Measurements from ENCODE around the gene VPS72. TPM values are rescaled to one million over a fixed set of nuclear protein-coding genes. Genes with fewer than 3 reads are reported as not detected.

VPS72 gene
- total RNA-seq, 1 donor from 2014 or later, result 77.5 TPM

- no peak for TF ChIP-seq CTCF (IDR thresholded peaks at IDR 0.05)
- Mint-ChIP-seq H3K36me3 (ENCODE audit: unreplicated experiment) (peaks cover 3% of the 10 kb centered on the region), H3K27ac (ENCODE audit: unreplicated experiment) (peak overlapping the region; percentile 94)
These were observed 42.9 kb downstream of the VPS72 start for GRCh38 chr1:151147132-151147503.

GRCh38 chr1:151146412-151147131, 43.4 kb downstream of the VPS72 start, which contains the start of gene SEMA6C:
Gene SEMA6C, minus strand, starts transcription at chr1:151146631. Its CDS starts 4,010 bp downstream, at chr1:151142621.
- no peak for TF ChIP-seq CTCF (IDR thresholded peaks at IDR 0.05)
- peak; percentile 95 for DNase-seq (ENCODE audit: extremely low spot score, unreplicated experiment)
- Mint-ChIP-seq H3K4me3 (ENCODE audit: unreplicated experiment) (peak within 1 kb of the TSS; percentile 89), H3K27ac (ENCODE audit: unreplicated experiment) (peak within 1 kb of the TSS; percentile 94), H3K36me3 (ENCODE audit: unreplicated experiment) (peaks cover 3% of the 10 kb centered on the region), H3K27me3 (ENCODE audit: unreplicated experiment) (no peaks in the 10 kb centered on the region), H3K4me1 (ENCODE audit: unreplicated experiment) (peaks cover 35% of the 10 kb centered on the region), H3K9me3 (ENCODE audit: unreplicated experiment) (no peaks in the 10 kb centered on the region)

More at GRCh38 chr1:151147132-151147503, 42.9 kb downstream of the VPS72 start:
- no peak for DNase-seq (ENCODE audit: extremely low spot score, unreplicated experiment)
- H3K4me1 Mint-ChIP-seq (ENCODE audit: unreplicated experiment), result peaks cover 35% of the 10 kb centered on the region
- no peaks in the 10 kb centered on the region for H3K9me3 Mint-ChIP-seq (ENCODE audit: unreplicated experiment)
- no peaks in the 10 kb centered on the region for H3K27me3 Mint-ChIP-seq (ENCODE audit: unreplicated experiment)
- peak overlapping the region; percentile 89 for H3K4me3 Mint-ChIP-seq (ENCODE audit: unreplicated experiment)

GRCh38 chr1:151146072-151146411, 44.0 kb downstream of the VPS72 start:
- Mint-ChIP-seq H3K9me3 (ENCODE audit: unreplicated experiment) (no peaks in the 10 kb centered on the region), H3K4me3 (ENCODE audit: unreplicated experiment) (peak overlapping the region; percentile 89), H3K4me1 (ENCODE audit: unreplicated experiment) (peaks cover 35% of the 10 kb centered on the region), H3K27ac (ENCODE audit: unreplicated experiment) (no peak overlapping the region), H3K36me3 (ENCODE audit: unreplicated experiment) (peaks cover 3% of the 10 kb centered on the region), H3K27me3 (ENCODE audit: unreplicated experiment) (no peaks in the 10 kb centered on the region)
- no peak for TF ChIP-seq CTCF (IDR thresholded peaks at IDR 0.05)
- no peak for DNase-seq (ENCODE audit: extremely low spot score, unreplicated experiment)

GRCh38 chr1:151145304-151146071, 44.5 kb downstream of the VPS72 start:
- Mint-ChIP-seq H3K4me3 (ENCODE audit: unreplicated experiment) (peak overlapping the region; percentile 89), H3K9me3 (ENCODE audit: unreplicated experiment) (no peaks in the 10 kb centered on the region), H3K27ac (ENCODE audit: unreplicated experiment) (no peak overlapping the region), H3K27me3 (ENCODE audit: unreplicated experiment) (no peaks in the 10 kb centered on the region), H3K4me1 (ENCODE audit: unreplicated experiment) (peaks cover 35% of the 10 kb centered on the region), H3K36me3 (ENCODE audit: unreplicated experiment) (peaks cover 3% of the 10 kb centered on the region)
- DNase-seq (ENCODE audit: extremely low spot score, unreplicated experiment), result peak; percentile 83
- no peak for TF ChIP-seq CTCF (IDR thresholded peaks at IDR 0.05)
